Neural progenitor cell (in vitro differentiated cells): Measurements from ENCODE around the gene AMN. TPM values are rescaled to one million over a fixed set of nuclear protein-coding genes. Genes with fewer than 3 reads are reported as not detected.

Experiments used
- DNase-seq: peaks from one replicate; pipeline ENCODE4 v3.0.0-alpha.2; 2016; ENCODE audit warnings: low spot score
- H2AFZ ChIP-seq: fragments of 200-600 bp; sonication (generic); replicated peaks from 2 replicates; pipeline ENCODE4 v1.6.1; 2016; ENCODE audit warnings: antibody characterized with exemption
- H3F3A ChIP-seq: fragments of 200-600 bp; sonication (generic); 2 replicates; pipeline ENCODE4 v1.6.1; 2016; ENCODE audit warnings: antibody characterized with exemption, low read depth
- H3K27ac ChIP-seq: fragments of 200-600 bp; sonication (generic); 2 replicates; pipeline ENCODE4 v1.5.1; 2016; ENCODE audit warnings: mild to moderate bottlenecking
- H3K27me3 ChIP-seq: fragments of 200-600 bp; sonication (generic); 2 replicates; pipeline ENCODE4 v1.6.1; 2016; ENCODE audit warnings: mild to moderate bottlenecking, moderate library complexity
- H3K36me3 ChIP-seq: fragments of 200-600 bp; sonication (generic); 2 replicates; pipeline ENCODE4 v1.5.1; 2016
- H3K4me1 ChIP-seq: fragments of 200-600 bp; sonication (generic); 2 replicates; pipeline ENCODE4 v1.6.1; 2016; ENCODE audit warnings: mixed run types
- H3K4me2 ChIP-seq: fragments of 200-600 bp; sonication (generic); 2 replicates; pipeline ENCODE4 v1.6.1; 2016
- H3K4me3 ChIP-seq: fragments of 200-600 bp; sonication (generic); 2 replicates; pipeline ENCODE4 v1.5.1; 2016
- H3K79me2 ChIP-seq: fragments of 200-600 bp; sonication (generic); 2 replicates; pipeline ENCODE4 v1.6.1; 2016; ENCODE audit warnings: low read depth
- H3K9ac ChIP-seq: fragments of 200-600 bp; sonication (generic); 2 replicates; pipeline ENCODE4 v1.6.1; 2016
- H3K9me3 ChIP-seq: fragments of 200-600 bp; sonication (generic); 2 replicates; pipeline ENCODE4 v1.5.1; 2016; ENCODE audit warnings: low read depth
- H4K20me1 ChIP-seq: fragments of 200-600 bp; sonication (generic); 2 replicates; pipeline ENCODE4 v1.6.1; 2016; ENCODE audit warnings: low read depth
- H3K27ac Mint-ChIP-seq: 3 replicates; pipeline ENCODE4 v1.8.0; 2021; ENCODE audit warnings: mixed read lengths
- H3K27me3 Mint-ChIP-seq: 2 replicates; pipeline ENCODE4 v1.8.0; 2022; ENCODE audit warnings: low read depth, mild to moderate bottlenecking, inconsistent platforms, moderate library complexity, mixed read lengths; ENCODE audit not compliant: insufficient read depth
- H3K36me3 Mint-ChIP-seq: 3 replicates; pipeline ENCODE4 v1.8.0; 2021; ENCODE audit warnings: mixed read lengths
- H3K4me1 Mint-ChIP-seq: 3 replicates; pipeline ENCODE4 v1.8.0; 2021; ENCODE audit warnings: mixed read lengths
- H3K4me3 Mint-ChIP-seq: 3 replicates; pipeline ENCODE4 v1.8.0; 2021; ENCODE audit warnings: mild to moderate bottlenecking, moderate library complexity, mixed read lengths
- H3K9me3 Mint-ChIP-seq: 3 replicates; pipeline ENCODE4 v1.8.0; 2020; ENCODE audit warnings: mixed read lengths
- CTCF ChIP-seq: fragments of 200-600 bp; sonication (generic); IDR thresholded peaks from 2 replicates; pipeline ENCODE4 v1.5.1; 2017; ENCODE audit warnings: antibody characterized with exemption, mild to moderate bottlenecking
- EZH2 ChIP-seq: fragments of 200-600 bp; sonication (generic); IDR thresholded peaks from 2 replicates; pipeline ENCODE4 v1.6.1; 2017; ENCODE audit warnings: antibody characterized with exemption, mild to moderate bottlenecking, moderate library complexity
- EZH2phosphoT487 ChIP-seq: fragments of 200-600 bp; sonication (generic); IDR thresholded peaks from 2 replicates; pipeline ENCODE4 v1.6.1; 2017; ENCODE audit warnings: antibody characterized with exemption
- total RNA-seq: library from RNA; depleted of rRNA; stranded (reverse); fragments of >200 nt; gene quantifications from 2 replicates; pipeline ENCODE4 v1.2.3, GENCODE V29; 2015; ENCODE audit warnings: low replicate concordance

AMN gene
- total RNA-seq, 1 donor from 2014 or later: not detected

- Histone ChIP-seq H2AFZ (no peak overlapping the region), H3K79me2 (no peaks in the 10 kb centered on the region), H3K4me1 (no peaks in the 10 kb centered on the region), H3K4me3 (no peak overlapping the region), H3K9me3 (no peaks in the 10 kb centered on the region), H4K20me1 (no peaks in the 10 kb centered on the region), H3F3A (no peaks in the 10 kb centered on the region), H3K36me3 (no peaks in the 10 kb centered on the region), H3K27me3 (no peaks in the 10 kb centered on the region), H3K27ac (no peak overlapping the region), H3K4me2 (no peak overlapping the region), H3K9ac (no peak overlapping the region)
- no peaks in the 10 kb centered on the region for H3K27me3 Mint-ChIP-seq
- H3K4me3 Mint-ChIP-seq: no peak overlapping the region
- no peaks in the 10 kb centered on the region for H3K4me1 Mint-ChIP-seq
- H3K27ac Mint-ChIP-seq: no peak overlapping the region
- H3K9me3 Mint-ChIP-seq: no peaks in the 10 kb centered on the region
- no peak for DNase-seq
- TF ChIP-seq EZH2 (no peak), EZH2phosphoT487 (no peak), CTCF (no peak)
- H3K36me3 Mint-ChIP-seq: peaks cover 10% of the 10 kb centered on the region
Observed at GRCh38 chr14:102885737-102886447, 36.6 kb upstream of the AMN start.

GRCh38 chr14:102888748-102889147 lies 33.7 kb upstream of the AMN start:
- no peaks in the 10 kb centered on the region for H3K4me1 Mint-ChIP-seq
- H3K27me3 Mint-ChIP-seq: no peaks in the 10 kb centered on the region
- peaks cover 12% of the 10 kb centered on the region for H3K36me3 Mint-ChIP-seq
- no peak for TF ChIP-seq CTCF
- no peak for TF ChIP-seq EZH2
- TF ChIP-seq EZH2phosphoT487: no peak
- Histone ChIP-seq H4K20me1 (no peaks in the 10 kb centered on the region), H3K9me3 (no peaks in the 10 kb centered on the region), H3K4me3 (no peak overlapping the region), H3K79me2 (no peaks in the 10 kb centered on the region), H3K4me1 (no peaks in the 10 kb centered on the region), H3K36me3 (no peaks in the 10 kb centered on the region), H3K9ac (no peak overlapping the region), H3F3A (no peaks in the 10 kb centered on the region), H3K4me2 (no peak overlapping the region), H3K27me3 (no peaks in the 10 kb centered on the region), H3K27ac (no peak overlapping the region), H2AFZ (no peak overlapping the region)
- no peaks in the 10 kb centered on the region for H3K9me3 Mint-ChIP-seq
- H3K27ac Mint-ChIP-seq: no peak overlapping the region
- no peak for DNase-seq
- H3K4me3 Mint-ChIP-seq: no peak overlapping the region

- Histone ChIP-seq H3K9me3 (no peaks in the 10 kb centered on the region), H3K36me3 (no peaks in the 10 kb centered on the region), H2AFZ (no peak overlapping the region), H3K4me3 (no peak overlapping the region), H3K4me1 (no peaks in the 10 kb centered on the region), H3K4me2 (no peak overlapping the region), H3F3A (no peaks in the 10 kb centered on the region), H3K79me2 (no peaks in the 10 kb centered on the region), H3K9ac (no peak overlapping the region), H4K20me1 (no peaks in the 10 kb centered on the region), H3K27me3 (no peaks in the 10 kb centered on the region), H3K27ac (no peak overlapping the region)
- H3K4me1 Mint-ChIP-seq: no peaks in the 10 kb centered on the region
- DNase-seq: no peak
- no peaks in the 10 kb centered on the region for H3K27me3 Mint-ChIP-seq
- peaks cover 8% of the 10 kb centered on the region for H3K36me3 Mint-ChIP-seq
- no peak overlapping the region for H3K4me3 Mint-ChIP-seq
- TF ChIP-seq EZH2 (no peak), CTCF (no peak), EZH2phosphoT487 (no peak)
- no peak overlapping the region for H3K27ac Mint-ChIP-seq
- no peaks in the 10 kb centered on the region for H3K9me3 Mint-ChIP-seq
Observed at GRCh38 chr14:102889615-102890014, 32.8 kb upstream of the AMN start.
